H1 (cell line): ENCODE data around the gene UVRAG.

Source experiments
- CHD2 ChIP-seq: IDR thresholded peaks from 2 replicates; pipeline ENCODE4 v1.6.1; 2012; ENCODE audit warnings: low read length, improper control_type of control experiment
- CTCF ChIP-seq, 3 experiments: IDR thresholded peaks; 1 replicate in 2 of 3; 2 replicates in 1 of 3; pipeline versions ENCODE4 v1.5.1 to v1.6.1; 2011; ENCODE audit warnings: low read length in 3 of 3, mild to moderate bottlenecking in 3 of 3, inconsistent platforms in 2 of 3, low read depth in 1 of 3, moderate library complexity in 1 of 3; ENCODE audit not compliant: insufficient read depth in 1 of 3; ENCODE audit errors: control extremely low read depth in 1 of 3
- KDM1A ChIP-seq: fragments of 200-600, 300-600 bp; sonication (generic); IDR thresholded peaks from 2 replicates; pipeline ENCODE4 v1.7.1; 2016; ENCODE audit warnings: mild to moderate bottlenecking, low read length, borderline replicate concordance
- NRF1 ChIP-seq: IDR thresholded peaks from 2 replicates; pipeline ENCODE4 v1.6.1; 2011; ENCODE audit warnings: mild to moderate bottlenecking, low read depth, low read length, improper control_type of control experiment
- RBBP5 ChIP-seq: IDR thresholded peaks from 2 replicates; pipeline ENCODE4 v1.7.1; 2012; ENCODE audit warnings: low read depth, mild to moderate bottlenecking, inconsistent platforms, low read length, moderate library complexity, borderline replicate concordance
- RNF2 ChIP-seq: fragments of 200-900, 300-1000 bp; sonication (generic); IDR thresholded peaks from 2 replicates; pipeline ENCODE4 v1.7.1; 2016; ENCODE audit warnings: borderline replicate concordance, low read depth, mild to moderate bottlenecking, antibody characterized with exemption, low read length; ENCODE audit not compliant: poor library complexity, severe bottlenecking; ENCODE audit errors: missing control alignments
- TBP ChIP-seq: IDR thresholded peaks from 2 replicates; pipeline ENCODE4 v1.6.1; 2011; ENCODE audit warnings: low read depth, low read length, improper control_type of control experiment
- TF ChIP-seq, protein P1 (sequence below): IDR thresholded peaks from 2 replicates; pipeline ENCODE4 v1.6.1; 2012; ENCODE audit warnings: low read length, inconsistent platforms

GRCh38 chr11:75939992-75940391, 125.0 kb downstream of the UVRAG start:
- TF ChIP-seq KDM1A, result no peak
- no peak for TF ChIP-seq CTCF (IDR thresholded peaks at IDR 0.05; ENCODE audit: control extremely low read depth in 1 of 3, insufficient read depth in 1 of 3, low read depth in 1 of 3, low read length in 3 of 3)
- TF ChIP-seq, protein P1, sequence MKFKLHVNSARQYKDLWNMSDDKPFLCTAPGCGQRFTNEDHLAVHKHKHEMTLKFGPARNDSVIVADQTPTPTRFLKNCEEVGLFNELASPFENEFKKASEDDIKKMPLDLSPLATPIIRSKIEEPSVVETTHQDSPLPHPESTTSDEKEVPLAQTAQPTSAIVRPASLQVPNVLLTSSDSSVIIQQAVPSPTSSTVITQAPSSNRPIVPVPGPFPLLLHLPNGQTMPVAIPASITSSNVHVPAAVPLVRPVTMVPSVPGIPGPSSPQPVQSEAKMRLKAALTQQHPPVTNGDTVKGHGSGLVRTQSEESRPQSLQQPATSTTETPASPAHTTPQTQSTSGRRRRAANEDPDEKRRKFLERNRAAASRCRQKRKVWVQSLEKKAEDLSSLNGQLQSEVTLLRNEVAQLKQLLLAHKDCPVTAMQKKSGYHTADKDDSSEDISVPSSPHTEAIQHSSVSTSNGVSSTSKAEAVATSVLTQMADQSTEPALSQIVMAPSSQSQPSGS, result no peak
- no peak for TF ChIP-seq NRF1
- no peak for TF ChIP-seq CHD2
- no peak for TF ChIP-seq RBBP5
- TF ChIP-seq TBP, result no peak
- TF ChIP-seq RNF2, result no peak
